Germinal center (tissue), 1 donor: ENCODE measurements around the gene TARS2.

ENCODE experiments used
- DNase-seq: peaks from one replicate; pipeline ENCODE4 v3.0.0; 2012; ENCODE audit warnings: mixed read lengths, low spot score

The TARS2 gene

GRCh38 chr1:150508982-150509381 is 21.8 kb downstream of the TARS2 start:
- DNase-seq: no peak

- DNase-seq: no peak
These were observed 24.3 kb downstream of the TARS2 start for GRCh38 chr1:150511551-150511950.

- no peak for DNase-seq
These were observed 24.9 kb downstream of the TARS2 start for GRCh38 chr1:150511985-150512660.

DNA sequence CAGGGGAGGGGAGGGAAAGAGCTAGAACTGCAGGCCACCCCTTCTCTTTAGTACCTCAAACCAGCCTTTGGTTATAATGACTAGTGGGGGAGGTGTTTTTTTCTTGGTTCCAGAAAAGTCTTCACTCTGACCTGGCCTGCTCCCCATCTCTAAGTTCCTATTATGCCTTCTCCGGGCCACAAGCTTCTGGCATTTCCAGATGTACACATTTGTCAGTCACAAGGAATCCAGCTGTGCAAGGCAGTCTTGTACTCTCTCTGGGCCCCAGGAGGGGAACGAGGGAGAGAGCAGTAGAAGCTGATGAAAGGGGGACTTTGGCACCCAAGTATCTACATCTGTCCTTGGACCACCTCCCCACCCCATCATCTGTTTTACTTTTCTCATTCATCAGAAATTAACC is 25.6 kb downstream of the TARS2 start:
- no peak for DNase-seq

DNA sequence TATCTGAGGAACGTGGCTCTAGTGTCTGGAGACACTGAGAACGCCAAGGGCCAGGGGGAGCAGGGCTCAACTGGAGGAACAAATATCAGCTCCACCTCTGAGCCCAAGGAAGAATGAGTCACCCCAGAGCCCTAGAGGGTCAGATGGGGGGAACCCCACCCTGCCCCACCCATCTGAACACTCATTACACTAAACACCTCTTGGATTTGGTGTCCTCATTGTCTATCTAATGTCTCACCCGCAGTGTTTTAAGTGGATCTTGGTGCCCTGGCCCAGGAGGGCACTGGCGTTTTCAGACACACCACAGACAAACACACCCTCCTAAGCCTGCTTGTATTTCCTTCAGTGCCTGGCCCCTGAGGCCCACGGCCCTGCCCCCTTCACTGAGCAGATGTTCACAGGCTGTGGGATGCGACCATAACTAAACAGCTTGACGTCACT is 26.2 kb downstream of the TARS2 start:
- no peak for DNase-seq

- no peak for DNase-seq
These were observed 27.0 kb downstream of the TARS2 start for GRCh38 chr1:150514260-150514659.

DNA sequence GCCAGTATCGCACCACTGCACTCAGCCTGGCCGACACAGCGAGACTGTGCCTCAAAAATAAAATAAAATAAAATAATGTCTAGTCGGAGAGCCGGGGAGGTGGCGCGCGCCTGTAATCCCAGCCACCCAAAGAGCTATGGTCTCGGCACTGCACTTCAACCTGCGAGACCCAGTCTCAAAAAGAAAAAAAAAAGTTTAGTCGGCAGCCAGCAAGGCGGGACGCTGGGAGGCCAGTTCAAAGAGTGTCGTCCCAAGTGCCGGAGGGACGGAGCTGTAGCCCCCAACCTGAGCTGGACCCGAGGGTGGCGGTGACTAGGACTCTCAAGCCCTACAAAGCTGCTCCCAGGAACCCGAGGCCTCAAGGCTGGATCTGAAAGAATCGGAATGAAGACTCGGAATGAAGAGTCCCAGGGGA is 27.7 kb downstream of the TARS2 start:
- DNase-seq: no peak

- DNase-seq: peak; percentile 98
These were observed 28.3 kb downstream of the TARS2 start, which contains the start of gene FALEC for GRCh38 chr1:150515328-150516049. FALEC (plus strand) TSS chr1:150515752.

DNA sequence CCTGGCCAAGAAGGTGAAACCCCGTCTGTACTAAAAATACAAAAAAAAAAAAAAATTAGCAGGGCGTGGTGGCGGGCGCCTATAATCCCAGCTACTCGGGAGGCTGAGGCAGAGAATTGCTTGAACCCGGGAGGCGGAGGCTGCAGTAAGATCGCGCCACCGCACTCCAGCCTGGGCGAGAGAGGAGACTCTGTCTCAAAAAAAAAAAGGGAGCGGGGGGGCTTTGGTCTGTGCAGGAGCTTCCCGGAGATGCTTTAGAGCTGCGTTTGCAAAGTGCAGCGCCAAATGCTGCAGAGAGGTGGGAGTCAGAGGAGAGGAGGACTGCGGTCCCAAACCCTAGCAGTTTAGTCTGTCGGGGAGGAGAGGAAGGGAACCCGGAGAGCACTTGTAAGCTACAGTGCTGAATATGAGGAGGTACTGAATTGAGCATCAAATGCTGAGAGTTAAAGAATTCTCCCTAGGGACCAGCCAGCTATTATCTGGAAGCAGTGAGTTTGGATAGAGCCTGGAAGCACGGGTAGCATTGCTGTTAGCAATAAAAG is 28.9 kb downstream of the TARS2 start:
- DNase-seq: no peak

DNA sequence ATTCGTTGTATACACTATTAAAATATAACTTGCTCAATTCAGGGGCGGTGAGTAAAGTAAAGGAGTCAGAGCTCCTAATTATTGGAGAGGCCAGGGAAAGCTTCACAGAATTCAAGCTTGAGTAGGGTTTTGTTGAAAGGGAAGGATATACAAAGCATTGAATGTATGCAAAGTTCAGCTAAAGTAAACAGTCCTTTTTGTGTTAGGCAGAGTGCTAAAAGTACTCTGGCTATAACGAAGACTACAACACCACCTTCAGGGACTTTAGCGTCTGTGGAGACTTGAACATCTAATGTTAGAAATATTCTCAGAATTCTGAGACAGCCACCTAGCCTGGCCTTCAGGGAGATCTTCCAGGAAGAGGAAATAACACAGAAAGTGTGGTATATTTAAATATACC is 29.4 kb downstream of the TARS2 start:
- no peak for DNase-seq

- no peak for DNase-seq
These were observed 34.2 kb downstream of the TARS2 start for GRCh38 chr1:150521196-150521968.

DNA sequence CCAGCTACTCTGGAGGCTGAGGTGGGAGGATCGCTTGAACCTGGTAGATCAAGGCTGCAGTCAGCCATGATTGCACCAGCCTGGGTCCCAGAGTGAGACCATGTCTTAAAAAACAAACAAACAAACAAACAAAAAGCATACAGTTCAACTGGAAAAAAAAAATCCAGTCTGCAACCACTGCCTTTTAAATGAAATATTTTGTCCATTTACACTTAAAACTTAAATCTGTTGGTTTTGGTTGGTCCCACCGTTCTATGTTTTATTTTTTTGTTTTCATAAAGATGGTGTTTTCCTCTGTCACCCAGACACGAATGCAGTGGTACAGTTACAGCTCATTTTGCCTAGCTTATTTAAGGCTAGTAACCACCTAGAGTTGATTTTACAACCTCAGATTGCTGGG is 38.1 kb downstream of the TARS2 start:
- no peak for DNase-seq

DNA sequence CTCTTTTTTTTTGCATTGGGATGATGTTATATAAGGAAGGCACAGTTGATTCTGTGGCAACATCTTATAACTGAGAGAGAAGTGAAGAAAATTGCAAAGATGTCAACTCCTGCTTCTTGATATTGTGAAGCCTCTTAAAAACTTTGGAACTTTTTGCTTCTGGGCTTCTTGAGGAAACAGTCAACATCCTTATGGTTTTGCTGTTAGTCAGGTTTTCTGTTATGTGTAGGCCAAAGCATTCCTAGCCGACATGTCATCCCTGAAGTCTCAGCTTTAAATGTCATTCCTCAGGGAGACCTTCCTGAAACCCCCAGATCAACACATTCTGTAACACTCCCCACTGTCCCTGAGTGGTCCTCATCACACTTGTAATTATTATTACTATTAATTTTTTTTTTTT is 41.0 kb downstream of the TARS2 start:
- DNase-seq: no peak

GRCh38 chr1:150529017-150529416 is 41.8 kb downstream of the TARS2 start:
- no peak for DNase-seq

DNA sequence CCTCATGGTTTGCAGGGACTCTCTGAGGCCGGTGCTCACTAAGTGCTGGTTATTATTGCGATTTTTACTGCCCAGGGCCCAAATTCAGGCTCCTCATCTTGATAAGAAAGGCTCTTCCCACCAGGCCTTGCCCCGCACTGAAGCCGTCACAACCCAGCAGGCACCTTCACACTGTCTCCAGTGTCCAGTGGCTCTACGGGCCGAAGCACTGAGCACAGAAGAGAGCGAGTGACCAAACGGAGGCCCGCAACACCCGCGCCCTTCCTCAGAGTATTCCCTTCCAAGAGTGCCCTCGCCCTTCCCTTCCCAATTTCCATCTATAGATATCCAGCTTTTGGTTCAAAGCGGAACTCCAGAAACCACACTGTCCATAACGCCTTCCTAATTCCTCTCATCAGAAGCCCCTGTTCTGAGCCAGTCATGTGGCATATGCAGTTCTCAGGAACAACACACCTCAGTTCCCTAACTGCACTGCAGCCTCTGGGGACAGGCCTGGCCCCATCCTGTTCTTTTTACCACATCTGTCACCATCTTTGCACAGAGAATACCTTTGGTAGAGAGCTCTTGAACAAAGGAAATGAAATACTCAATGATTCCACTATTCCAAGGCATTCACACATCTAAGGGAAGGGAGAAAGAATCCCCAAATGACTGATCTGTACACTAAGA is 43.4 kb downstream of the TARS2 start:
- DNase-seq: no peak

- no peak for DNase-seq
These were observed 45.6 kb downstream of the TARS2 start for GRCh38 chr1:150532860-150533259.

DNA sequence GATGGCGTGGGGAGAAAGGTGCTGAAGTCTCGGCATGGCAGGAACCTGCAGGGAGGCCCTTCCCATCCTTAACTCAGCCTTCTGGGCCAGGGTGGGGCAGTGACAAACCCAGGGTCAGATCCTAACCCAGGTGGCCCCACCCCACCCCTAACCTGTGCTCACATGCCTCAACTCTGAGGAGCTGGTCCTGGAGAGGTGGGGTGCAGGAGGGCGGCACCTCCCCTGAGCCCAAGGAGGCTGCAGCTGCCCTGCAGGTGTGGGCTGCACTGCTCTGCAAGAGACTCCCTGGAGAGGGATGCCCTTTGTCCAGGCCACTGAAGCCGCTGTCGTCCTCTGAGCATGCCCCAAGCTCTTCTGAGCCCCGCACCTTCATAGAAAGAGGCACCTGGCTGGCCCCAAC is 46.8 kb downstream of the TARS2 start:
- DNase-seq: no peak

DNA sequence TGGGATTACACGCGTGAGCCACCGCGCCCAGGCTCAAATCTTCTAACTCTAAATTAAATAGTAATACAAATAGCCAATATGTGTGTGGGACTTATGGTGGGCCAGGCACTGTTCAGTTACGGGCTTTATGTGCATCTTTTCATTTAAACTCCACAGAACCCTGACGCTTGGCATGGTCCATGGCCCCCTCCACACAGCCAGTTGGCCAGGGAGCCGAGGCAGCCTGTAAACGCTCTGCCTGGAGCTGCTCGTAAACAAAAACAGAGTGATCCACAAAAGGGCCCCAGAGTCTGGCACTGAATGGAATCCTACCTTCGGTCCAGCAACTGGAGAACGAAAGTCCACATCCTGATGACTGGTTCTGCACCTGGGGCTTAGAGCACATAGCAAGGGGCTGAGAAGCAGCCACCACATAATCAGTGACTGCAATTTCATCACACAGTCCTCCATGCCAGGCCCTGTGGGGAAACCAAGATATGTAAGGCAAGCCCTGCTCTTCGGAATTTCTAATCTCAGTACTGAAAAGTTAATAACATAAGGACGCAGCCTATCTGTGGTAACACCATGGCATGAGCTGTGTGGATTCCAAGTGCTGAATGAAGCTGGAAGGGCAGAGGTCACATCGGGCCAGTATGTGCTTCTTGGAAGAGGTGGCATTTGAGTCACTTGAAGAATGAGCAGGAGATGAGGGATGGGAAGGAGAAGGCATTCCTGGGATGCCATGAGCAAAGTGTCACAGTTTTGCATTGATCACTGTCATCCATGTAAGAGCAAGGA is 48.5 kb downstream of the TARS2 start:
- DNase-seq: no peak

- DNase-seq: no peak
These were observed 49.9 kb downstream of the TARS2 start for GRCh38 chr1:150536836-150537731.
